Pancreas (tissue), 10 donors: ENCODE data around the gene CILP. TPM values are rescaled to one million over a fixed set of nuclear protein-coding genes. Genes with fewer than 3 reads are reported as not detected.

ENCODE experiments used
- ATAC-seq, 4 donors: fragments of 200-7000 bp; cut with Tn5 transposase; one replicate each; pipeline versions ENCODE4 v1.8.0 to v1.9.1; 2020; ENCODE audit warnings: mild to moderate bottlenecking in 4 of 4, moderate library complexity in 4 of 4
- DNase-seq, 6 donors: peaks; one replicate each; pipeline ENCODE4 v3.0.0-alpha.2; 2020
- FAIRE-seq: peaks from 2 replicates; lab custom pipeline; 2012; peaks lifted over from hg19 to GRCh38; lab: Jason Lieb, UNC
- H3K27ac ChIP-seq, 4 donors: fragments of 200-600 bp; sonication (generic); 1 replicate in 3 of 4; 2 replicates in 1 of 4; pipeline versions ENCODE4 v1.5.0 to v1.8.0; 2020
- H3K27me3 ChIP-seq, 4 donors: fragments of 200-600 bp; one replicate each; pipeline ENCODE4 v1.8.0; 2021
- H3K36me3 ChIP-seq, 3 donors: fragments of 200-600 bp; sonication (generic) in 1 of 3; one replicate each; pipeline versions ENCODE4 v1.5.0 to v1.8.0; 2020 to 2021
- H3K4me1 ChIP-seq, 3 donors: fragments of 200-600 bp; one replicate each; pipeline ENCODE4 v1.8.0; 2021
- H3K4me3 ChIP-seq, 4 donors: fragments of 200-600 bp; sonication (generic) in 2 of 4; one replicate each; pipeline versions ENCODE4 v1.5.0 to v1.8.0; 2020 to 2021
- H3K9me3 ChIP-seq, 4 donors: fragments of 200-600 bp; one replicate each; pipeline ENCODE4 v1.8.0; 2021
- CTCF ChIP-seq, 4 donors: fragments of 200-600 bp; sonication (generic) in 3 of 4; IDR thresholded peaks; one replicate each; pipeline versions ENCODE4 v1.5.0 to v1.8.0; 2021; ENCODE audit warnings: antibody characterized with exemption in 4 of 4
- WGBS, 2 donors: extraction: QIAGEN DNeasy Blood & Tissue Kit; methylation state at CpG; one replicate each; pipeline ENCODE4 v1.1.7; 2013; 5-methylcytosine and 5-hydroxymethylcytosine counted together
- intact Hi-C, 3 donors: fragments of 100-400 bp; cut with DNase I; formaldehyde crosslinking; loops; one replicate each; pipeline versions ENCODE4 v1.11.1 to v1.14.2; 2022
- polyA plus RNA-seq, 2 donors: library from polyadenylated mRNA; stranded (reverse); fragments of 200-250 nt; gene quantifications; one replicate each; pipeline ENCODE4 v1.2.3, GENCODE V29; 2013
- total RNA-seq, 6 donors: library from RNA; stranded (reverse); fragmentation: NEBNext Ultra II Directional in 4 of 6; extraction: Animal tissue kit (Norgen Biotek cat#: 25700) in 4 of 6; gene quantifications; one replicate each; pipeline versions ENCODE4 v1.2.1 to v1.2.4, GENCODE V29; 2021 to 2023
- donor health status: healthy with polysubstance abuse.
- donor health status: DM: no; HTN: no; CAD: no; lungs with moderate emphysema.
- donor health status: DM: no; HTN: no; CAD: no.
- donor health status: control.
- donor health status: control.
- donor health status: Bipolar disorder and iron deficiency.
- donor health status: DM: yes; HTN: yes; CAD: no.
- donor health status: DM: no; HTN: no; CAD: no.
- donor health status: DM: no; HTN: no; CAD: no.
- donor health status: DM: yes; HTN: yes; CAD: no.

CILP gene
- total and polyA plus RNA-seq, 8 donors, result 0.28 to 20.7 (median 1.1) TPM

GRCh38 chr15:65249641-65250040, 38.4 kb upstream of the CILP start:
- no peaks in the 10 kb centered on the region for H3K4me1 ChIP-seq
- H3K27me3 ChIP-seq, result no peaks in the 10 kb centered on the region
- intact Hi-C loops, result no loop called here
- H3K36me3 ChIP-seq, result no peaks in the 10 kb centered on the region
- DNase-seq (no peak), ATAC-seq (no peak), FAIRE-seq (no peak)
- 85 to 91% methylated on average over 2 of the region's 2 CpGs for WGBS, 2 donors
- no peak overlapping the region for H3K4me3 ChIP-seq
- H3K9me3 ChIP-seq, result no peaks in the 10 kb centered on the region
- no peak for TF ChIP-seq CTCF (IDR thresholded peaks at IDR 0.05)
- no peak overlapping the region for H3K27ac ChIP-seq

DNA sequence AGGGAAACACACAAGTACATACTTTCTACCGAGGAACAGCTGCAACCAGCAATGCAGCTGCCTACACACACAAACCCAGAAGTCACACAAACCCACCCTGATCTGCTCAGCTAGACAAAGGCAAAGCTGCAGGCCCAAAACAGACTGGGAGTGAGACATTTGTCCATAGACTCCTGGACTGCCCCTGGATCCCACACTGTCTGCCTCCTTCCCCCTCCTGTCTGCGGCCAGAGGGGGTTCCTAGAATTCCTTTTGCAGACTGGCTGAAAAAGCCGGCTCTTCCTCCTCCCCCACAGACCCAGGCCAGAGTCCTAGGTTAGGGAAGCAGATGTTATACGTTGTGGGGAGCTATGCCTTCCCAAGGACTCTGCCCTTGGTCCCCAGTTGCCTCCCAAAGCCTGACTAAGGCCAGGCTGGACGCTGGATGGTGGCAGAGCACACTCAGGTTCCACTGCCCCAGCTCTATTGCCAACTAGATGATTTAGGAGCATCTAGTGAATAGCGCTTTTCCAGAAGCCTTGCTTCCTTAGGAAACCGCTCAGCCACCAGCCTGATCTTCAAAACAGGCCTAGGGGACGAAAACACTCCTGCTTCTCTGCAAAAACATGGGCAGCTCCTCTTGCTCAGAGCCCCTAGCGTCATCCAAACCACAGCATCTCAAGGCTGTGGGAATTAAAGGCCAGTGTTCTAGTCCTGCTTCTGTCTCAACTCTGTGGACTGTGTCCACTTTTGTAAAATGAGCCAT, 37.4 kb upstream of the CILP start:
- Histone ChIP-seq H3K4me1 (no peaks in the 10 kb centered on the region), H3K27ac (no peak overlapping the region), H3K4me3 (no peak overlapping the region), H3K9me3 (no peaks in the 10 kb centered on the region), H3K36me3 (no peaks in the 10 kb centered on the region), H3K27me3 (no peaks in the 10 kb centered on the region)
- no peak for TF ChIP-seq CTCF (IDR thresholded peaks at IDR 0.05)
- ATAC-seq (peak in 1 of 4 donors; percentile 23), FAIRE-seq (no peak), DNase-seq (no peak)
- intact Hi-C loops, result no loop called here
- 85 to 89% methylated on average over 9 of the region's 9 CpGs for WGBS, 2 donors

GRCh38 chr15:65246939-65247338, 35.7 kb upstream of the CILP start:
- intact Hi-C loops, result no loop called here
- ATAC-seq, result no peak
- DNase-seq, result no peak
- H3K4me3 ChIP-seq, result no peak overlapping the region
- no peaks in the 10 kb centered on the region for H3K4me1 ChIP-seq
- H3K9me3 ChIP-seq, result no peaks in the 10 kb centered on the region
- no peaks in the 10 kb centered on the region for H3K27me3 ChIP-seq
- FAIRE-seq, result no peak
- 96 to 98% methylated on average over 6 of the region's 6 CpGs for WGBS, 2 donors
- H3K36me3 ChIP-seq, result no peaks in the 10 kb centered on the region
- no peak for TF ChIP-seq CTCF (IDR thresholded peaks at IDR 0.05)
- H3K27ac ChIP-seq, result no peak overlapping the region

DNA sequence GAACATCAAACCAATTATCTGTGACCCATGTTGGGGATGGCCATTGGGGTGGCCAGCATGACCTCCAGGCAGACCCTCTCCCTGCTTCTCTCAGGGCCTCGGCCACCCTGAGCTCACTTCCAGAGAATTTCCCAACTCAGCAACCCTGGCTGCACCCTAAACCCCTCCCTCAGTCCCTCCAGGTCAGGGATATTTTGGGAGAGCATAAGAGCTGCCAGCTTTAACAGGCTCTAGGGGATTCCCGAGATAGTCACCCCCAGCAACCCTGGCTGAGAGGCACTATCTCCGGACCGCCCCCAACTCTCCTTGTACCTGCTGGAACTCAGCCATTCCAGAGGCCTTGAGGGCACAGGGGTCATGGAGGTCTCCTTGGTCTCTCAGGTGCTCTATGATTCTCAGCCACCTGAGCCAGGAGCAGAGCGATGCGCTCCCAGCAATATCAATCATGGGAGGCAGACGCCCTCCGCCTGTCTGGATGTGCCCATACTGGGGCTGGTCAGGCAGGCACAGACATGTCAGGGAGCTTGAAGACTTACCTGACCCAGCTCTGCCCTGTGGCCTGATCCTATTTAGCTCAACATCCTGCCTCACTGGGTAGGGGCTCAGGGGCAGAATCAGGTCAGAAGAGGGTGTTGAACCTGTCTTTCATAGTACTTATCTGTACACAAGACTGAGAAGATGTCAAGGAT, 34.9 kb upstream of the CILP start:
- Histone ChIP-seq H3K4me1 (no peaks in the 10 kb centered on the region), H3K27ac (no peak overlapping the region), H3K36me3 (no peaks in the 10 kb centered on the region), H3K9me3 (no peaks in the 10 kb centered on the region), H3K4me3 (no peak overlapping the region), H3K27me3 (no peaks in the 10 kb centered on the region)
- no peak for FAIRE-seq
- no peak for ATAC-seq
- intact Hi-C loops, result no loop called here
- no peak for TF ChIP-seq CTCF (IDR thresholded peaks at IDR 0.05)
- WGBS, 2 donors, result 92 to 93% methylated on average over 8 of the region's 8 CpGs
- DNase-seq, result no peak
